ENCODE results near the gene POLD2.
"Not testable (repeated sequence)": the region's sequence is repeated elsewhere in the genome, so short reads cannot be mapped to it uniquely, and the experiment has no call there.

The POLD2 gene

DNA sequence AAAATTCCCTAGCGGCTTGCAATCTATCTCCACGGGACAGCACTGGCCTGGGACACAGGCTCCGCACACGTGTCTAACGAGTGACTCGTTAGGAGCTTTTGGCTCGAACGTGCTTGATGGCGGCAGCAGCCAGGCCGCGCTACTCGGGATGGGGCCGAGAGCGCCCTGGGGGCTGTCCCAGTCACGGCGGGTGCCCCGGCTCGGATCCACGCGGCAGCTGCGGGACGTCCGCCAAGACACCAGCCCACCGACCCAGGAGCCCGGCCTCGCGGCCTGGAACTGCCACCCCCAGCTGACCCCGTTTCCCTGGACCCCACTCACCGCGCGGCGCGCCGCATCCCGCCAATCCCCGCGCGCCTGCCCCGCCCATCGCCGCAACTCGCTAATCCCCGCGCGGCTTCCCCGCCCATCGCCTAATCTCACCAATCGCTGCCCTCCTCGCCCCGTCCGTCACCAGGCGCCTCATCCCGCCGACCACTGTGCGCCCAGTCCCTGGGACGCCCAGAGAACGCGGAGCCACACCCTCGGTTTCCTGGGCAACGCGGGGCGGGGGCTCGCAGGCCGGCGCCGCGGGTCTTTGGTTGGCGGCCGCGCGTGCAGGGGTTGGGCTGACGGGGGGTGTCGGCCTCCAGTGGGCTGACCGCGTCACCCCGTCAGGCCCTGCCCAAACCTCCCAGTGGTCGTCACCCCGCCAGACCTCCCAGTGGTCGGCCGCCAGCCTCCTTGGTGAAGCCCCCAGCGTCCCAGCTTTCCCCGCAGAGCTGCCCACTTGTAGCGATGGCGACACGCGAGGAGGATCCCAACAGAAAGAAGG lies at the start of gene POLD2:
POLD2 (minus strand) TSS at position 359 of the 814 bp plus-strand sequence. CDS start 1,495 bp downstream, outside the sequence.
- peak within 1 kb of the TSS; percentile 77 for H3K4me3 ChIP-seq (replicated peaks; ENCODE audit: low read depth, low read length)
- peak; percentile 81 for DNase-seq (ENCODE audit: extremely low read depth, low read depth)
- TF ChIP-seq, protein P1, sequence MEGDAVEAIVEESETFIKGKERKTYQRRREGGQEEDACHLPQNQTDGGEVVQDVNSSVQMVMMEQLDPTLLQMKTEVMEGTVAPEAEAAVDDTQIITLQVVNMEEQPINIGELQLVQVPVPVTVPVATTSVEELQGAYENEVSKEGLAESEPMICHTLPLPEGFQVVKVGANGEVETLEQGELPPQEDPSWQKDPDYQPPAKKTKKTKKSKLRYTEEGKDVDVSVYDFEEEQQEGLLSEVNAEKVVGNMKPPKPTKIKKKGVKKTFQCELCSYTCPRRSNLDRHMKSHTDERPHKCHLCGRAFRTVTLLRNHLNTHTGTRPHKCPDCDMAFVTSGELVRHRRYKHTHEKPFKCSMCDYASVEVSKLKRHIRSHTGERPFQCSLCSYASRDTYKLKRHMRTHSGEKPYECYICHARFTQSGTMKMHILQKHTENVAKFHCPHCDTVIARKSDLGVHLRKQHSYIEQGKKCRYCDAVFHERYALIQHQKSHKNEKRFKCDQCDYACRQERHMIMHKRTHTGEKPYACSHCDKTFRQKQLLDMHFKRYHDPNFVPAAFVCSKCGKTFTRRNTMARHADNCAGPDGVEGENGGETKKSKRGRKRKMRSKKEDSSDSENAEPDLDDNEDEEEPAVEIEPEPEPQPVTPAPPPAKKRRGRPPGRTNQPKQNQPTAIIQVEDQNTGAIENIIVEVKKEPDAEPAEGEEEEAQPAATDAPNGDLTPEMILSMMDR (IDR thresholded peaks at IDR 0.05; ENCODE audit: low read depth, low read length, missing control alignments), result no peak

DNA sequence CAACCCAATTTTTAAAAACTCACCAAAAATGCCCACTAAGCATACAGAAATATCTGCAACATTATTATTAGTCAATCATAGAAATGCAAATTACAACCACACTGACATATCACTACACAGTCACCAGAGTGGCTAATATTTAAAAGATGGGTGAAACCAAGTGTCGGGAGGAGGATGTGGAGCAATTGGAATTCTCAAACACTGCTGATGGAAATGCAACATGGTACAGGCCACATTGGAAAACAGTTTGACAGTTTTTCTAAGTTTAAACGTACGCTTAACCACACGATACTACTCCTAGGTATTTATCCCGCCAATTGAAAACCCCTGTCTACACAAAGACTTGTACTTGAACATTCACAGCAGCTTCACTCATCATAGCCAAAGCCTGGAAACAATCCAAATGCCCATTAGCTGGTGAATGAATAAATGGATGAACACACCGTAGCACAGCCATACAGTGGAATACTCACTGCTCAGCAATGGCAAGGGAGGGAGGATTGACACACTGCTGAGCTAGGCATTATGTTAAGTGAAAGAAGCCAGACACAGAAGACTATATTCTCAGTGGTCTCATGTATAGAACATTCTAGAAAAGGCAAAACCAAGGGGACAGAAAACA lies 49.6 kb upstream of the POLD2 start:
- TF ChIP-seq, protein P1 (IDR thresholded peaks at IDR 0.05; ENCODE audit: low read depth, low read length, missing control alignments), result no peak
- H3K4me3 ChIP-seq (replicated peaks; ENCODE audit: low read depth, low read length), result no peak overlapping the region
- DNase-seq (ENCODE audit: extremely low read depth, low read depth), result no peak

DNA sequence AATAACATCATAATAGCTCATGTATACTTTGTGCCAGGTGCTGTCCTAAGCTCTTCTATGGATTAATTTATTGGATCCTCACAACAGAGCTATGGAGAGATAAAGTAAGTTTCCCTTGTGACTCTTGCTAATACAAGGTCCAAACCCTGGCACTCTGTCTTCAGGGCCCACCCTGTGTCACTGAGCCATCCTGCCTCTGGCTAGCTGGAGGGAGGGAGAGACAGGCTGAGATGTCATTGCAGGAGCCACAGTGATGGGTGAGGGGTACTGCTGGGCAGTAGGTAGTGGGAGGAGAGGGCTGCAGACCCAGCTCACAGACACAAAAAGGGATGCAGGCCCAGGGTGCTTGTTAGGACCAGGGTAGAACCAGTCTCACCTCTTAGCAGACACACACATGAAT lies 49.0 kb upstream of the POLD2 start:
- no peak for DNase-seq (ENCODE audit: extremely low read depth, low read depth)
- H3K4me3 ChIP-seq (replicated peaks; ENCODE audit: low read depth, low read length), result no peak overlapping the region
- TF ChIP-seq, protein P1 (IDR thresholded peaks at IDR 0.05; ENCODE audit: low read depth, low read length, missing control alignments), result no peak

DNA sequence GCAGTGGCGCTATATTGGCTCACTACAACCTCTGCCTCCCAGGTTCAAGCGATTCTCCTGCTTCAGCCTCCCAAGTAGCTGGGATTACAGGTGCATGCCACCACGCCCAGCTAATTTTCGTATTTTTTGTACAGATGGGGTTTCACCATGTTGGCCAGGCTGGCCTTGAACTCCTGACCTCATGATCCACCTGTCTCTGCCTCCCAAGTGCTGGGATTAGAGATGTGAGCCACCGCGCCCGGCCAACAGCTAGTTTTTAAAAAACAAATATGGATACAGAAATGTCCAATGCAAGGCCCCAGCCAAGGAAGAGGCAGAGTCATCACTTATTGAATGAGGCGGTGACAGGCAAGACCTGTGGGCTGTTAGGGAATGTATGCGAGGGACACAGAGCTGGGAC lies 48.6 kb upstream of the POLD2 start:
- DNase-seq (ENCODE audit: extremely low read depth, low read depth); H3K4me3 ChIP-seq (replicated peaks; ENCODE audit: low read depth, low read length): not testable (repeated sequence)

DNA sequence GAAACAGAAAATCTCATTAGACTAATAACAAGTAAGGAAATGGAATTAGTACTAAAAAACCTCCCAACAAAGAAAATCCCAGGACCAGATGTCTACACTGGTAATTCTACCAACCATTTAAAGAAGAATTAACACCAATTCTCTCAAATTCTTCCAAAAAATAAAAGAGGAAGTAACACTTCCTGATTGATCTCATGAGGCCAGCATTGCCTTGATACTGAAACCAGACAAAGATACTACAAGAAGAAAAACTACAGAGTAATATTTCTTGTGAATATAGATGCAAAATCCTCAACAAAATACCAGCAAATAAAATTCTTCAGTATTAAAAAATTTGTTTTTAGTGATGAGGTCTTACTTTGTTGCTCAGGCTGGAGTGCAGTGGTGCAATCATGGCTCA lies 44.6 kb upstream of the POLD2 start:
- no peak for DNase-seq (ENCODE audit: extremely low read depth, low read depth)
- TF ChIP-seq, protein P1 (IDR thresholded peaks at IDR 0.05; ENCODE audit: low read depth, low read length, missing control alignments), result no peak
- H3K4me3 ChIP-seq (replicated peaks; ENCODE audit: low read depth, low read length), result no peak overlapping the region

DNA sequence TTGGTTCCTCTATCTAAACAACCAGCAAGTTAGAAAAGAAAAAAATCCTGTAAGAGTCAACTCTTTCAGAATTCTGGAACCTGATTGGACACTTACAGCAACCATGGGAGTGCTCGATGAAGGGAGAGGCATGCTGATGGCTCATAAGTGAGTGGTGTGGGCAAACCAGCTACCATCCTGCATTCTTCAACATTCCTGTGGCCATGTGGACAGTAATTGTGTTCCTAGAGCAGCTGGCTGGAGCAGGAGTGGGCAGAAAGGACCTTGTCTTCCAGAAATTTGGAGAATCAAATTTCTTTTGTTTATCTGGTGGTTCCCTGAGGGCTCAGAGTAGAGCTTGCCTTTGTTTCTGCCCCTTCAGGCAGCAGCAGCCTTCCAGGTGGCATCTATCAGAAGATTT lies 40.2 kb upstream of the POLD2 start:
- peak; percentile 78 for DNase-seq (ENCODE audit: extremely low read depth, low read depth)
- TF ChIP-seq, protein P1 (IDR thresholded peaks at IDR 0.05; ENCODE audit: low read depth, low read length, missing control alignments), result no peak
- no peak overlapping the region for H3K4me3 ChIP-seq (replicated peaks; ENCODE audit: low read depth, low read length)

DNA sequence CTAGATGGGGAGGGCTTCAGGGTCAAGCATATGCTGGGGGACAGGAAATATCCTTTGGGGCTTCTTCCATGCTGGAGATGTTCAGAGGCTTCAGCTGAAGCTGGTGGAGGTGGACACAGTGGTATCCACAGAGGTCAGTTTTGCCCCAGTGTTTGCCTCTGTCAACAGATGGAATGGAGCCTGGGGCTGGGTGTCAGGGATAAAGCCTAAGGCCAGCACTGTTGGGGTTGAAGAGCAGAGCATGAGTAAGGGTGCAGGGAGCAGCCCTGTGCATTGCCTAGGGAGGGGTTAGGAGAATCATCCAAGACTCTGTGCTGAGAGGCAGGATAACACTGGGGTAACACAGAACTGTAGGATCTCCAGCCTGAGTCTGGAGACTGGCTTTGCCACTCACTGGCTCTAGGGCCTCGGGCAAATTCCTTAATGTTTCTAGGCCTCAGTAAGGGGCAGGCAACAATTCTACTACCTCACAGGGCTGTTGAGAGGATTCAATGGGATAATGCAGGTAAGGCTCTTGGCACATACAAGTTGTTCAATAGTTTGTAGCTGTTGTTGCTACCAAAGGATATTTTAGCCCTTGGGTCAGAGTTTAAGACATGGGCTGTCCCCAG lies 39.5 kb upstream of the POLD2 start:
- no peak for DNase-seq (ENCODE audit: extremely low read depth, low read depth)
- TF ChIP-seq, protein P1 (IDR thresholded peaks at IDR 0.05; ENCODE audit: low read depth, low read length, missing control alignments), result no peak
- H3K4me3 ChIP-seq (replicated peaks; ENCODE audit: low read depth, low read length), result no peak overlapping the region
